ENCODE results near the gene URGCP. TPM values are rescaled to one million over a fixed set of nuclear protein-coding genes. Genes with fewer than 3 reads are reported as not detected.

URGCP gene
- total RNA-seq, 1 experiment from 2014 or later = 30.7 TPM

GRCh38 chr7:43856996-43857395, 49.4 kb downstream of the URGCP start:
- WGBS (ENCODE audit: extremely low coverage, insufficient read length, low lambda C conversion rate) = no CpG with 5 or more reads among the region's 1 CpG
- H3K27ac ChIP-seq (ENCODE audit: insufficient read length, low read depth, low read length) = no peak overlapping the region
- no peaks in the 10 kb centered on the region for H3K23me2 ChIP-seq (ENCODE audit: insufficient read length, low read depth, low read length, poor library complexity, severe bottlenecking)
- H3K9me3 ChIP-seq (ENCODE audit: control insufficient read depth, low read depth, low read length) = no peaks in the 10 kb centered on the region
- no peak overlapping the region for H3K18ac ChIP-seq (ENCODE audit: insufficient read length, low read depth, low read length)
- no peaks in the 10 kb centered on the region for H3K79me1 ChIP-seq (ENCODE audit: insufficient read depth, low read depth, low read length, poor library complexity, severe bottlenecking)
- H3K4me1 ChIP-seq (ENCODE audit: insufficient read depth, low read length) = no peaks in the 10 kb centered on the region
- no peak overlapping the region for H4K8ac ChIP-seq (replicated peaks; ENCODE audit: insufficient read length, low read depth, low read length)
- no peak overlapping the region for H3K4me2 ChIP-seq (ENCODE audit: insufficient read depth, insufficient read length, low read length)
- H2BK120ac ChIP-seq (ENCODE audit: low read depth, low read length, poor library complexity, severe bottlenecking) = no peak overlapping the region
- no peaks in the 10 kb centered on the region for H4K20me1 ChIP-seq (ENCODE audit: control insufficient read depth, insufficient read depth, insufficient read length)
- no peak overlapping the region for H3T11ph ChIP-seq (ENCODE audit: low read length)
- no peak overlapping the region for H3K4ac ChIP-seq (ENCODE audit: low read depth, low read length)
- no peaks in the 10 kb centered on the region for H3K27me3 ChIP-seq (ENCODE audit: insufficient read depth, low read length)
- no peaks in the 10 kb centered on the region for H3K79me2 ChIP-seq (ENCODE audit: insufficient read depth, low read length)
- DNase-seq = no peak
- H4K91ac ChIP-seq (ENCODE audit: insufficient read length, low read depth, low read length) = no peak overlapping the region
- no peak overlapping the region for H3K9ac ChIP-seq (ENCODE audit: extremely low read depth, insufficient read length, low read length)
- H2BK15ac ChIP-seq (ENCODE audit: low read depth, low read length) = no peak overlapping the region
- Mint-ChIP-seq H3K27ac (no peak overlapping the region), H3K9me3 (peaks cover 0 to 5% of the 10 kb centered on the region in 2 experiments; a peak in 2 of 5 replicates), H3K4me3 (no peak overlapping the region), H3K4me1 (no peaks in the 10 kb centered on the region), H3K27me3 (ENCODE audit: low read depth) (no peaks in the 10 kb centered on the region), H3K36me3 (ENCODE audit: insufficient read depth in 1 of 3, low read depth in 3 of 3) (peaks cover 0 to 5% (median 4%) of the 10 kb centered on the region in 3 experiments; a peak in 5 of 7 replicates)
- no peak overlapping the region for H2BK5ac ChIP-seq (ENCODE audit: insufficient read length, low read length)
- H2BK12ac ChIP-seq (ENCODE audit: insufficient read length, low read depth, low read length) = no peak overlapping the region
- no peak overlapping the region for H2BK20ac ChIP-seq (ENCODE audit: low read depth, low read length, poor library complexity, severe bottlenecking)
- H2AK5ac ChIP-seq (ENCODE audit: insufficient read length, low read length) = no peak overlapping the region
- H4K5ac ChIP-seq (ENCODE audit: insufficient read length, low read depth, low read length) = no peak overlapping the region
- no peak for TF ChIP-seq CTCF (conservative IDR thresholded peaks at IDR 0.05)
- no peak overlapping the region for H3K14ac ChIP-seq (ENCODE audit: insufficient read depth, low read length)
- H3K23ac ChIP-seq (ENCODE audit: insufficient read length, low read depth, low read length) = no peak overlapping the region
- H3K56ac ChIP-seq (ENCODE audit: insufficient read length, low read depth, low read length) = no peak overlapping the region
- H2AFZ ChIP-seq (ENCODE audit: low read length) = no peak overlapping the region

Measured in H9 (cell line).